ENCODE results near the gene FNIP2.
A peak's percentile ranks its signal among the peaks of the same experiment; 100 is the strongest.
"Not testable (repeated sequence)": the region's sequence is repeated elsewhere in the genome, so short reads cannot be mapped to it uniquely, and the experiment has no call there.

FNIP2 gene

DNA sequence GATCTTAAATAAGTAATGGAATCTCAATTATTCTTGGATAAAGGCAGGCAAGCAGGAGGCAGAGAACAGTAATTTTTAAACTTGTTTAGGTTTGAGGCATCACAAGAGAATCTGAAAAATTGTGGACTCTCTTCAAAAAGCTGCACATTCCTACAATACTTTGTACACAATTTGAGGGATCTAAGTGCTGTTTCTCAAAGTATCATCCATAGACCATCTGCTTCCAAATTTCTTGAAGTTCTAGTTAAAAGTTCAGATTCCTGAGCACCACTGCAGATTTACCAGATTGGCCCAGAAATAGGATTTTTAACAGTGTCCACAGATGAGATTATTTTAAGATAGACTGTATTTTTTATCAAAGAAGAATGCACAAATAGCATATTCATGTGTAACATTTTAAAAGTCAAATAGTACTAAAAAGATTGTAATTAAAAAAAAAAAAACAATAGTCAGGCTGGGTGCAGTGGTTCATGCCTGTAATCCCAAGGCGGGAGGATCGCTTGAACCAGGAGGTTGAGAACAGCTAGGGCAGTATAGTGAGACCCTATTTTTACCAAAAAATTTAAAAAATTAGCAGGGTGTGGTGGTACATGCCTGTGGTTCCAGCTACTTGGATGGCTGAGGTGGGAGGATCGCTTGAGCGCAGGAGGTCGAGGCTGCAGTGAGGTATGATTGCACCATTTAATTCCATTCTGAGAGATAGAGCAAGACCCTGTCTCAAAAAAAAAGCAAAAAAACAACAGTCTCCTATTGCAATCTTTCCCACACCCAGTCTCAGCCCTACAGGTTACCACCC lies 14.2 kb upstream of the FNIP2 start:
- H3K4me3 ChIP-seq (ENCODE audit: control insufficient read depth, low read depth, low read length), result no peak overlapping the region
- no peak for TF ChIP-seq CTCF (conservative IDR thresholded peaks at IDR 0.05; ENCODE audit: control insufficient read depth, insufficient read depth, low read depth, low read length)
- DNase-seq (ENCODE audit: low read depth), result no peak

GRCh38 chr4:158755819-158756218 lies 13.0 kb upstream of the FNIP2 start:
- not testable (repeated sequence) for DNase-seq (ENCODE audit: low read depth); H3K4me3 ChIP-seq (ENCODE audit: control insufficient read depth, low read depth, low read length)

GRCh38 chr4:158756588-158756987 lies 12.2 kb upstream of the FNIP2 start:
- no peak overlapping the region for H3K4me3 ChIP-seq (ENCODE audit: control insufficient read depth, low read depth, low read length)
- TF ChIP-seq CTCF (conservative IDR thresholded peaks at IDR 0.05; ENCODE audit: control insufficient read depth, insufficient read depth, low read depth, low read length), result no peak
- no peak for DNase-seq (ENCODE audit: low read depth)

GRCh38 chr4:158758142-158758541 lies 10.7 kb upstream of the FNIP2 start:
- peak; percentile 48 for DNase-seq (ENCODE audit: low read depth)
- H3K4me3 ChIP-seq (ENCODE audit: control insufficient read depth, low read depth, low read length), result no peak overlapping the region

GRCh38 chr4:158758703-158759102 lies 10.1 kb upstream of the FNIP2 start:
- TF ChIP-seq CTCF (conservative IDR thresholded peaks at IDR 0.05; ENCODE audit: control insufficient read depth, insufficient read depth, low read depth, low read length), result no peak
- H3K4me3 ChIP-seq (ENCODE audit: control insufficient read depth, low read depth, low read length), result no peak overlapping the region
- DNase-seq (ENCODE audit: low read depth), result no peak

More at GRCh38 chr4:158758142-158758541, 10.7 kb upstream of the FNIP2 start:
- TF ChIP-seq CTCF (conservative IDR thresholded peaks at IDR 0.05; ENCODE audit: control insufficient read depth, insufficient read depth, low read depth, low read length), result no peak

- DNase-seq (ENCODE audit: low read depth); H3K4me3 ChIP-seq (ENCODE audit: control insufficient read depth, low read depth, low read length): not testable (repeated sequence)
Observed at GRCh38 chr4:158759539-158759938, 9.3 kb upstream of the FNIP2 start.

- TF ChIP-seq CTCF (conservative IDR thresholded peaks at IDR 0.05; ENCODE audit: control insufficient read depth, insufficient read depth, low read depth, low read length), result no peak
- peak; percentile 24 for DNase-seq (ENCODE audit: low read depth)
- H3K4me3 ChIP-seq (ENCODE audit: control insufficient read depth, low read depth, low read length), result no peak overlapping the region
Observed at GRCh38 chr4:158760866-158761265, 8.0 kb upstream of the FNIP2 start.

DNA sequence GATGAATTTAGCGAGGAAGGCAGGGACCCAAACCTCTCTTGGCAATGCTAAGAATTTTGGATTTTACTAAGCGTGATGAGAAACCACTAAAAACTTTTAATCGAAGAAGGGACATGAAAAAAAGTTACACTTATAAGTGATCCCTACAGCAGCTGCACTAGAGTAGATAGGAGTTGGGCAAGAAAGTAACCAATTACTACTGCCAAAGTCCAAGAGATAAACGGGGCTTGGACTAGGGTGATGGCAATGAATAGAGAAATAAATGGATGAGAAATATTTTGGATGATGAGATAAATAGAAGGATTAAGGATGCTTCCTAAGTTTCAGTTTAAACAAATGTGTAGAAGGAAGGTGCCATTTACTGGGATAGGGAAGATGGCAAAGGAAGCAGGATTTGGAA lies 6.3 kb upstream of the FNIP2 start:
- H3K4me3 ChIP-seq (ENCODE audit: control insufficient read depth, low read depth, low read length), result no peak overlapping the region
- TF ChIP-seq CTCF (conservative IDR thresholded peaks at IDR 0.05; ENCODE audit: control insufficient read depth, insufficient read depth, low read depth, low read length), result no peak
- DNase-seq (ENCODE audit: low read depth), result no peak

All from fibroblast of mammary gland (primary cell).